Activated B cell treated with CpG ODN at 0.5 μM for 24 hours (primary cell): ENCODE data around the gene TBC1D32. TPM values are rescaled to one million over a fixed set of nuclear protein-coding genes. Genes with fewer than 3 reads are reported as not detected.

Source experiments
- ATAC-seq: fragments of 200-7000 bp; cut with Tn5 transposase; one replicate; pipeline ENCODE4 v1.10.0; 2021; ENCODE audit warnings: low read depth, mild to moderate bottlenecking, moderate library complexity
- CTCF ChIA-PET: fragments of 350-600 bp; sonication (Branson Sonifier 250); formaldehyde crosslinking; loops from one replicate; lab custom pipeline; 2021; ENCODE audit warnings: antibody characterized with exemption; lab: Charles Lee
- POLR2A ChIA-PET: fragments of 350-600 bp; sonication (Branson Sonifier 250); formaldehyde crosslinking; loops from one replicate; lab custom pipeline; 2021; ENCODE audit warnings: antibody characterized with exemption; lab: Charles Lee
- DNase-seq: peaks from one replicate; pipeline ENCODE4 v3.0.0; 2022
- H3K27ac Mint-ChIP-seq: one replicate; pipeline ENCODE4 v1.8.0; 2020; ENCODE audit warnings: mixed read lengths
- H3K27me3 Mint-ChIP-seq: one replicate; pipeline ENCODE4 v1.8.0; 2021; ENCODE audit warnings: mixed read lengths
- H3K36me3 Mint-ChIP-seq: one replicate; pipeline ENCODE4 v1.8.0; 2021; ENCODE audit warnings: low read depth, mixed read lengths
- H3K4me1 Mint-ChIP-seq: one replicate; pipeline ENCODE4 v1.8.0; 2021; ENCODE audit warnings: mixed read lengths
- H3K4me3 Mint-ChIP-seq: one replicate; pipeline ENCODE4 v1.8.0; 2020; ENCODE audit warnings: mild to moderate bottlenecking, mixed read lengths
- H3K9me3 Mint-ChIP-seq: one replicate; pipeline ENCODE4 v1.8.0; 2020; ENCODE audit warnings: mixed read lengths
- CTCF ChIP-seq: fragments of 200-600 bp; IDR thresholded peaks from one replicate; pipeline ENCODE4 v1.8.0; 2022; ENCODE audit warnings: antibody characterized with exemption, mild to moderate bottlenecking
- intact Hi-C: fragments of 100-400 bp; cut with micrococcal nuclease; formaldehyde crosslinking; loops from one replicate; pipeline ENCODE4 v1.15.1; 2024
- total RNA-seq: library from RNA; stranded (reverse); gene quantifications from 2 replicates; pipeline ENCODE4 v1.2.3, GENCODE V29; 2022

The TBC1D32 gene
- total RNA-seq, 1 donor from 2014 or later = 17.8 TPM

- no peak for TF ChIP-seq CTCF
- peaks cover 37% of the 10 kb centered on the region for H3K9me3 Mint-ChIP-seq
- ATAC-seq (no peak), DNase-seq (no peak)
- intact Hi-C loops = no loop called here
- no peak overlapping the region for H3K27ac Mint-ChIP-seq
- ChIA-PET POLR2A (no interaction called here), CTCF (no interaction called here)
- no peaks in the 10 kb centered on the region for H3K4me1 Mint-ChIP-seq
- no peaks in the 10 kb centered on the region for H3K27me3 Mint-ChIP-seq
- H3K4me3 Mint-ChIP-seq = no peak overlapping the region
- H3K36me3 Mint-ChIP-seq = peaks cover 80% of the 10 kb centered on the region
Observed at GRCh38 chr6:121247386-121247785, 86.9 kb downstream of the TBC1D32 start.

- ChIA-PET CTCF (no interaction called here), POLR2A (no interaction called here)
- H3K9me3 Mint-ChIP-seq = peaks cover 8% of the 10 kb centered on the region
- no peaks in the 10 kb centered on the region for H3K27me3 Mint-ChIP-seq
- intact Hi-C loops = no loop called here
- no peak for TF ChIP-seq CTCF
- H3K27ac Mint-ChIP-seq = no peak overlapping the region
- ATAC-seq = no peak
- H3K4me1 Mint-ChIP-seq = no peaks in the 10 kb centered on the region
- H3K36me3 Mint-ChIP-seq = peaks cover 56% of the 10 kb centered on the region
- no peak overlapping the region for H3K4me3 Mint-ChIP-seq
- no peak for DNase-seq
Observed at GRCh38 chr6:121242386-121242785, 91.9 kb downstream of the TBC1D32 start.

- Mint-ChIP-seq H3K27ac (no peak overlapping the region), H3K4me3 (no peak overlapping the region), H3K36me3 (peaks cover 39% of the 10 kb centered on the region), H3K27me3 (no peaks in the 10 kb centered on the region), H3K9me3 (peaks cover under 1% of the 10 kb centered on the region), H3K4me1 (no peaks in the 10 kb centered on the region)
- DNase-seq (no peak), ATAC-seq (no peak)
- CTCF ChIA-PET = no interaction called here
- intact Hi-C loops = no loop called here
- TF ChIP-seq CTCF = no peak
- POLR2A ChIA-PET = no interaction called here
Observed at GRCh38 chr6:121237859-121238258, 96.4 kb downstream of the TBC1D32 start.

- no peak for ATAC-seq
- intact Hi-C loops = no loop called here
- Mint-ChIP-seq H3K4me3 (no peak overlapping the region), H3K36me3 (peaks cover 39% of the 10 kb centered on the region), H3K9me3 (peaks cover 3% of the 10 kb centered on the region), H3K4me1 (no peaks in the 10 kb centered on the region), H3K27me3 (no peaks in the 10 kb centered on the region), H3K27ac (no peak overlapping the region)
- POLR2A ChIA-PET = no interaction called here
- DNase-seq = no peak
- no peak for TF ChIP-seq CTCF
- CTCF ChIA-PET = no interaction called here
Observed at GRCh38 chr6:121236984-121237383, 97.3 kb downstream of the TBC1D32 start.

GRCh38 chr6:121235386-121235785 lies 98.9 kb downstream of the TBC1D32 start:
- TF ChIP-seq CTCF = no peak
- Mint-ChIP-seq H3K4me1 (no peaks in the 10 kb centered on the region), H3K9me3 (peaks cover 3% of the 10 kb centered on the region), H3K27me3 (no peaks in the 10 kb centered on the region), H3K4me3 (no peak overlapping the region), H3K36me3 (peaks cover 35% of the 10 kb centered on the region), H3K27ac (no peak overlapping the region)
- ChIA-PET CTCF (no interaction called here), POLR2A (no interaction called here)
- DNase-seq (no peak), ATAC-seq (no peak)
- intact Hi-C loops = no loop called here
